Activated CD8-positive, alpha-beta memory T cell treated with anti-CD3 and anti-CD28 coated beads for 24 hours (primary cell): ENCODE data around the gene SRP14.
"Not testable (repeated sequence)": the region's sequence is repeated elsewhere in the genome, so short reads cannot be mapped to it uniquely, and the experiment has no call there.

Experiments used
- DNase-seq: peaks from one replicate; pipeline ENCODE4 v3.0.0-alpha.2; 2020

Gene SRP14

DNA sequence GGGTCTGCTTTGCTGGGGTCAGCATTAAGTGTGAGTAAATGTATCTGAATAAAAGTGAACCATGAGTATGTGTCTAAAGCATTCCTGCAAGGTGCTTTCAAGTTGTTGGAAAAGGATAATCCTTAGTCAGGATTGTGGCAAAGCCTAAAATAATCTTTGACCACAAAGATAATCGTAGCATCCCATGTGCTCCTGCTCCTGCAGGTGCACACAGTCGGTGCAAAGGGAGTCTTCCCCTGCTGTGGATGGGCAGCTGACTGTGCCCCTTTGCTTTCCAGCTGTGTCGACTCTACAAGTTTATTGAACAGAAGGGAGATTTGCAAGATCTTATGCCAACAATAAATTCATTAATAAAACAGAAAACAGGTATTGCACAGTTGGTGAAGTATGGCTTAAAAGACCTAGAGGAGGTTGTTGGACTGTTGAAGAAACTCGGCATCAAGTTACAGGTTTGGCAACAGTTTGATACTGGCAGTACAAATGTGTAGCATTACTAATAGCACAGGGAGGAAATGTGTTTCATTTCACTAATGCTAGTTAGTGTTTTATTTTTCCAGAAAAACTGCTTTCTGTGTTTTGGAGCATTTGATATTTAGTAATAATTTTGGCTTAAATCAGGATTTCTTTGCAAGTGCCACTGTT lies 22.6 kb downstream of the SRP14 start:
- DNase-seq, result no peak

DNA sequence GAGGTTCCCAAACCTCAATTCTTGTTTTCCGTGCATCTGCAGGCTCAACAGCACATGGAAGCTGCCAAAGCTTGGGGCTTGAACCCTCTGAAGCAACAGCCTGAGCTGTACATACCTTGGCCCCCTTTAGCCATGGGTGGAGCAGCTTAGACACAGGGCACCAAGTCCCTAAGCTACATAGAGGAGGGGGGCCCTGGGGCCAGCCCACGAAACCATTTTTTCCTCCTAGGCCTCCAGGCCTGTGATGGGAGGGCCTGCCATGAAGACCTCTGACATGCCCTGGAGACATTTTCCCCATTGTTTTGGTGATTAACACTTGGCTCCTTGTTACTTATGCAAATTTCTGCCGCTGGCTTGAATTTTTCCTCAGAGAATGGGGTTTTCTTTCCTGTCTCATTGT lies 24.6 kb downstream of the SRP14 start:
- no peak for DNase-seq

DNA sequence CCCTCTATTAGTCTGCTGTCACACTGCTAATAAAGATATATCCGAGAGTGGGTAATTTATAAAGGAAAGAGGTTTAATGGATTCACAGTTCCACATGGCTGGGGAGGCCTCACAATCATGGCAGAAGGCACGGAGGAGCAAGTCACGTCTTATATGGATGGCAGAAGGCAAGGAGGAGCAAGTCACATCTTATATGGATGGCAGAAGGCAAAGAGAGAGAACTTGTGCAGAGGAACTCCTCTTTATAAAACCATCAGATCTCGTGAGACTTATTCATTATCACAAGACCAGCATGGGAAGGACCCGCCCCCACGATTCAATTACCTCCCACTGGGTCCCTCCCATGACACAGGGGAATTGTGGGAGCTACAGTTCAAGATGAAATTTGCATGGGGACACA lies 25.6 kb downstream of the SRP14 start:
- not testable (repeated sequence) for DNase-seq

DNA sequence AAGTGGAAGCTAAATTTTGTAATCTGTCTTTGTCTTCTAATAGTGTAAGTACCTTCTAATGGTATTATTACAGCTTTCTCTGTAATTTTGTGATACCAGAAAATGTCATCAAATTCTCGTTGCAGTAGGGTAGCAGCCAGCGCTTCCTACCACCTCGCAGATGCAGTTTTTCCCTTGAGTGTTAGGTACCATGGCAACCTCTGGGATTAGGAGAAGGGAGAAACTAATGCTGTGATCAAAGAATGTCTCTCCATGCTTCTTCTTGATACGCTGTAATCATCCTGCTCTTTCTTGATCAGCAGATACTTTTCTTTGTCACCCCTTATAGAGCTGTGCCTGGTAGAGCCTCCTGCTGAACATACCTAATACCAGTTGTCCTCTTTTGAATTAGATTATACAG lies 27.7 kb downstream of the SRP14 start:
- no peak for DNase-seq

DNA sequence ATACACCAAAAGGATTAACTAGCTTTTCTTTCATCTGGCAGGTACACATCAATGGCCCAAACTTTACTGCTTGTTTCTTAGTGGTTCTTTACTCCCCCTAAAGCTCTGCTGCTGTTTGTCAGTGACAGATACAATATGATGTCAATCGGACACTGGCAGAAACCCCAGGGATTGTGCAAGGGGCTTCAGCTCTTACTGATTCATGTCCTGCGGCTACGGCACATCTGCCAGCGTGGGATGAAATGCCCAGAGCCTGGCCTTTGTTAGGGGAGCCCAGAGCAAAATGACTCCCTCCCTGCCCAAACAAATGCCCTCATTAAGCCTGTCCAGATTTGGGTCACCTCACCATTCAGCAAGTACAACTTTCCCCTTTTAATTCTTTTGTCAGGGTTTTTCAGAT lies 28.3 kb downstream of the SRP14 start:
- no peak for DNase-seq

DNA sequence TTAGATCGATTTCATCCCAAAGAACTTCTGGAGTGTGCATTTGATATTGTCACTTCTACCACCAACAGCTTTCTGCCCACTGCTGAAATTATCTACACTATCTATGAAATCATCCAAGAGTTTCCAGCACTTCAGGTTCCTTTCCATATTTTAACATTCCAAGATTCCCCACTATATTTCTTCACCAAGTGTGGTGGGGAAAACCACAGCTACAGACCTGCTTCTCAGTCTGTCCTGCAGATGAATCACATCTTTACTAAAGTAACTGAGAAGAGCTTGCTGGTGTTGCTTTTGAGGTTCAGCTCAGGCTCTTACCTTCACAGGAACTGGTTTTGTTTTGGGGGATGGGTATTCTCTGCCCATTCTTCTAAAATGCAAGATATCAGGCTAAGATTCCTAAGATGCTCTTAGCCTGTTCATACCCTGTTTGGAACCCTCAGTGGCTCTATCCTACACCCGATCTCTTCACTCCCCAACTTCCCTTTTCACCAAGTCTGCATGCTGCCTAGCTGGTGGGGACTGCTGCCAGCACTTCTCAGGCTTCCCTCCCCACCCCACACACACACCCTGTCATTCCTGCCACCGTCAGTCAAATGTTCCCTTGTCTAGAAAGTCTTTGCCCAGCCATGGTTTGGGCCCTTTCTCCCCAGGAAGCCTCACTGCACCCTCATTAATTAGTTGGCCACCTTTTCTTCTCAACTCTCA lies 30.8 kb downstream of the SRP14 start:
- no peak for DNase-seq

DNA sequence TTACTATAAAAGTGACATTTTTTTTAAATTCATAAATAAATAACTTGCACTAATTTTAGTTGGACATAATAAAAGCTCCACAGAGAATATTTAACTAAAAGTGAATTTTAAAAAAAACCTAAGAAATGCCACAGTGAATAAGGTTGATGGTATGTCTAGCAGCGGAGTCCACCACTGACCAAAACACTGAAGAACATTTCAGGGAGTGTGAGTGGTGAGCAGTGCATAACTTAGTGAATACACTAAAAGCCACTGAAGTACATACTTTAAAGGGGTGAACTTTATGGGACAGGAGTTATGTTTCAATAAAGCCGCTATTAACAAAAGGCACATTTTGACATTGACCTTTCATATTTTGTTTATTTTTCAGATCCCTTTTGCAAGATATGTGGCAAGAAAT lies 32.3 kb downstream of the SRP14 start:
- DNase-seq, result no peak

DNA sequence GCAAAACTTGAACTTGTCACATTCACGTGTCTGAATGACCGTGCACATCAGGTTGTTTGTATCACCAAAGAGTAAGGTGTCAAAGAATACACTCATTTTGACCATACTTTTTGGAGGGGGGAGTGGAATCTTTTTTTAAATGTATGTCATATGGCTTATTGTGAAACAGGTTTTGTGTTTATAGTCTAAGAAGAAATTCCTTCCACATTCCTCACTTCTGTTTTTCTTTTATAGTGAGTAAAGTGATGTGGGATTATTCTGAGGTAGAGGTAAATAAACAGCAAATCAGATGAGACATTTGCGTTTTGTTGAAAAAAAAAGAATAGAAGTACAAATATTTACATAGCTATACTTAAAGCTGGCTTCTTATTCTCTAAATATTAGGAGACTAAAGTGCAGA lies 33.0 kb downstream of the SRP14 start:
- no peak for DNase-seq

DNA sequence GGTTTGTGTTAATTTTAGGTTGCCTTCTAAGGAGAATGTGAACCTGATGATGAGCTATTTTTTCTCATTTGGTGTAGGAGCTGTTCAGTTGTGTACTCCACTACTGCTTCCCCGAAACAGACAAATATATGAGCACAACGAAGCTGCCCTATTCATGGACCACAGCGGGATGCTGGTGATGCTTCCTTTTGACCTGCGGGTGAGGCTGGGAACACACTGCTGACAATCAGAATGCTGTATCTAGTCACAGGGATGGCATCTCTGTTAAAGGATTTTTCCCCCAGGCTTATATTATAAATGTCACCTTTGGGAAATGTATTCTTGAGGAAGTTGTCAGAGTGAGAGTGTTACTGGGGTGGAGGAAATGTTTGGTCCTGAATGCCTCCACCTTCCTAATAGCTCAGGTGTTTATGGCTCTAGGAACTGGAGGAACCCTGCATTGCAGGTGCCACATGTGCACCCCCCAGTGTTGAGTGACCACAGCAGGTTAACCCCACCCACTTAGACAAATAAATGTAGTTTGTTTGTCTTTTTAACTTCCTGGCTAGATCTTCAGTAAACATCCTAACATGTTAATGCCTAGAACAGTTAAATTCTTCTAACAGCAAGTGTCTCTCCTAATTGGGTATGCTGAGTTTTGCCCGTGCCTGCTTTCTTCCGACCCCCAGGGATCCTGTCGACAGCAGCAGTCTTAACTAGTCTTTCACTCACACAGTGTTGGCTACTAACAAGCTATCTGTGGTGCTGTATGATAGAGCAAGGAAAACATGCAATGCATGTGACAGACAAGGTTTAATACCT lies 35.7 kb downstream of the SRP14 start:
- no peak for DNase-seq

DNA sequence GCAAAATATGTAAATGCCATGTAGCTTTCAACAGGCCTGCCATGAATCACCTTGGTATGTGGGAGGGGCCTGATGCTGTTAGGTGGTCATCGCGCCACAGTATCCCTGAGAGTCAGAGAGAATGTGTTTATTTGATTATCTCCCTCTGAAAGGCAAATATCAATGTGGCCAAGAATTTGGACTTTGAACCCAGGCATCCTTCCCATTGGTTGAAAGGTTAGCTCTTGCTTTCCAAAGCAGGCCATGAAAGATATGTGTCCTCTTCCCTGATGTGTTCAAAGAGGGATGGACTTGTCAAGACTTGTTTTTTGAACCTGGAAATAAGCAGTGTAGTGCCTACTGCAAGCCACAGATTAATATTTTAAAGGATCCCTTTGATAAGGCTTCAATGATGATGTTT lies 36.7 kb downstream of the SRP14 start:
- DNase-seq, result no peak

DNA sequence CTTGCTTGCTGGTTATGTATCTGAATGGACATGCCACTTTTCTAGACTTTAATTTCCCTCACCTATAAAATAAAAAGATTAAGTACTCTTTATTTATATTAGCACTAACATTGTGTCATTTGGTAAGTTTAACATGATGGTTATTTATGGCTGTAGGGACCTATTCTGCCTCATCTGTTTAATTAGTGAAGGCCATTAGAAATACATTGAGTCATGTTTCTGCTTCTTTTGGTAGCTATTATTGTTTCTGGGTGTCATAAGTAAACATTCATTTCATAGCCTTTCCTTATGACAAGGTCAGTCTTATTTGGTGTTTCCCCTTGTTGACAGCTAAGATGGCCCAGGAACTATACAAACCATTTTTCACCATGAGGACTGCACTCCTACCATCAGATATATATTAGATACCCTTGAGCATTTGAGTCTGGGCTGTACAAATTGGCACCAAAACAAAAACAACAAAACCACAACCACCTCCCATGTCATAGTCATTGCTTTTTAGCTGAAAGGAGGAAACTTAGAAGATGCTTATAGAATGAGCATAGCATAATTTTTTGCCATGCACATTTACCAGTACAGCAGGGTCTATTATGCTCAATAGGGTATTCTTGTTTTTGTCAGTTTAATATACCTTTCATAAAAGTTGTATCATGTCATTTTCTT lies 39.3 kb downstream of the SRP14 start:
- DNase-seq, result no peak

DNA sequence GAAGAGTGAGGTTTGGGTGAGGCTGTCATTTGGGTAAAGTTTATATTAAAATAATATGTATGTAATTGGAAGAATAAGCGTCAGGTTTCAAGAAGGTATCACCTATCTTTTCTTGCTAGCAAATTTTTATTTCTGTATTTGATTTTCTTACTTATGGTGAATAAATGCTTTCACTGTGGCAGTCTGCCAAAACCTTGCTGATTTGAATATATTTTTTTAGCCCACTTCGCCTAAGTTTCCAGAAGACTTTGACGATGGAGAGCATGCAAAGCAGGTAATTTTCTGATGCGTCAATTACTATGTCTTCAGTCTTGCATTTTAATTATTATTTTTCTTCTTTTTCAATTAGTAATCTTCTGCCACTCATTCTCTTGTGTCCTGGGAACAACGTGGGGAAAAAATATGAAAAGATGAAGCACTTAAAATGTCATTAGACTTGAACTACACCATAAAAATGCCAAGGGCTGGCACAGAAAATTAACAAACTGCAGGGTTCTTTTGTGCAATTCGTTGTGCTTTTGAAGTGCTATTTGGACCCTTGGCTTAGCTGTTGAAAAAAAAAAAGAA lies 40.4 kb downstream of the SRP14 start:
- DNase-seq, result no peak

DNA sequence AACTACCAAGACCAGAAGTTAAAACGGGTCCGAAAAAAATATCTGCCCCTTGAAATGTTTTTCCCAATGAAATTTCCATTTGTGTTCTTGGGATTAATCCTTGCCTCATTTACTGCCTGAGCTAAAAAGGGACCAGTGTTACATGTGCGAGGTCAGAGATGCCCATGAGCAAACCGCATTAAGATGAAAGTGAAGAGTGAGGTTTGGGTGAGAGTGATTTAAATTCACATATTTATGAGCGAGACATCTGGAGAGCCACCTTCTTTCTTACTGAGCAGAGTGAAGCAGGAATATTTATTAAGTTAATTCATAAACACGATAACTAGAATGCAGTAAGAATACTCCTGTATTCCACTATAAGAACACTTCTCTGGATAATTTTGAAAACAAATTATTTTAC lies 41.3 kb downstream of the SRP14 start:
- DNase-seq, result no peak

DNA sequence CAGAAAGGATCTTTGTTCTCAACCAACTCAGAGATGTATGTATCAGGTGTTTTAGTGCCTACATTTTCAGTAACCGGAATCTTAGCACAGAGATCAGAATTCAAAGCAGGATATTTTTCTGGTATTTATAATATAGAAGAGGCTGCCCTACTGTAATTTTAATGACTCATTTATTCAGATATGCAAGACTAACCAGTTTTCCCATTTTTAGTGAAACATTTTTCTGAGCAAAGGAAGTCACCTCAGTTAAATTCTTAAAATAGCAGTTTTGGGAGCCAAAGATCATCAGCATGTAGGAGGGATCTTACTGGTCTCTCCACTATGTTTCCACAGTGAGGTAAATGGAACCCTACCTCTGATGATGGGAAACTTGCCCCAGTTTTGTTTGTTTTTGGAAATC lies 42.0 kb downstream of the SRP14 start:
- DNase-seq, result no peak

DNA sequence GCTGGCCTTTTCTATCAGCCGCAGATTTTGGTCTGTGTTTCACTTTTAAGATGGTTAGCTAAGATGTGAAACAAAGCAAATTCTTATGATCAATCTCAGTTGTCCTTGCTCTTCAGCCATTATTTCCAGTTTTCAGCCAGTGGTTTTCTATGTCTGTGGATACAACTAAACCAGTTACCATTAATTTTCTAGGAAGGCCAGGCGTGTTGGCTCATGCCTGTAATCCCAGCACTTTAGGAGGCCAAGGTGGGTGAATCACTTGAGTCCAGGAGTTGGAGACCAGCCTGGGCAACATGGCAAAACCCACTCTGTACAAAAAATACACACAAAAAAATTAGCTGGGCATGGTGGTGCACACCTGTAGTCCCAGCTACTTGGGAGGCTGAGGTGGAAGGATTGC lies 42.8 kb downstream of the SRP14 start:
- not testable (repeated sequence) for DNase-seq

DNA sequence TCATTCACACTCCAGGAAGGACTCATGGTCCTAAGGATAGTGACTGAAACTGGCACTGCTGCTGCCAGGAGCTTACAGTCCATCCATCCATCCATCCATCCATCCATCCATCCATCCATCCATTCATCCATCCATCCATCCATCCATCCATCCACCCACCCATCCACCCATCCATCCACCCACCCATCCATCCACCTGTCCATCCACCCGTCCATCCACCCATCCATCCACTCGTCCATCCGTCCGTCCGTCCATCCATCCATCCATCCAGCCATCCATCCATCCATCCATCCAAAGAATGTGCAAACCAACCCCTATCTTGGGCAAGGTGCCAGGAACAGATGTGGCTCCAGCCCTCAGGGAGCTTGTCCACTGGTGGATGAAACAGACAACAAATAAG lies 46.0 kb downstream of the SRP14 start:
- not testable (repeated sequence) for DNase-seq

DNA sequence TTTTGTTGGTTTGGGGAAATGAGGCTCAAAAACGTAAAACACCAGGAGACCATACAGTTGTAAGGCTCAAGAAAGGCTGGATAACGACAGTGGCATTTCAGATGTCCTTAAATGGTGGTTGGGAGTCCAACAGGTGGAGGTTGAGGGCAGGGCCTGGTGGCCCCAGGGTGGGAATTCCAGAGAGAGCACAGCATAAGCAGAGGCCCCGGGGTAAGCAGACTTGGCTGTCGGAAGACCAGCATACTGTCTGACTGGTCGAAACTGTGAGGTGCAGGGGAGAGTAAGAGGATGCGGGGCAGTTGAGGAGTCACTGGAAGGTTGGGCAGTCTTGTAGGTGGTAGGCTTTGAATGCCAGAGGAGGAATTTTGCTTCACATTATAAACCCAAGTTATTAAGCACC lies 48.3 kb downstream of the SRP14 start:
- DNase-seq, result no peak

DNA sequence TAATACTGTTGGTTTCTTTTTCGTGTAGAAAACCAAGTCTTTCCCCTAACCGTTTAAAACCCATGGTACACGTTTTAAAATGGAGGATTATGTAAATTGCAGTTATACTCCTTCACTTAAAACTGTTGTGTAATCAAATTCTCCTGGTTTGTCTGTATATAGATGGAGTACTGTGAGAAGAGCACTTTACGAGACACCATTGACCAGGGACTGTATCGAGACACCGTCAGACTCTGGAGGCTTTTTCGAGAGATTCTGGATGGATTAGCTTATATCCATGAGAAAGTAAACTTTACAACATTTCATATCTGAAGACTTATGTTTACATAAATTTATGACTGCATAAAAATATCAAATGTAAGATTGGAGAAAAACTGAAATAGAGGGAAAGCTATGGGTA lies 51.2 kb downstream of the SRP14 start:
- DNase-seq, result no peak
